Cerebellar cortex (tissue), 1 donor: ENCODE results near the gene PRSS2.
"Not testable (repeated sequence)": the region's sequence is repeated elsewhere in the genome, so short reads cannot be mapped to it uniquely, and the experiment has no call there.

Source experiments
- DNase-seq: peaks from one replicate; pipeline ENCODE4 v3.0.0-alpha.2; 2015; ENCODE audit warnings: low spot score

PRSS2 gene

GRCh38 chr7:142770661-142771352 lies at the start of gene PRSS2:
Gene PRSS2 (plus strand): TSS chr7:142770970. CDS start chr7:142770983, 13 bp downstream.
- DNase-seq = no peak

- no peak for DNase-seq
Measured at GRCh38 chr7:142720986-142721385, 49.8 kb upstream of the PRSS2 start.

DNA sequence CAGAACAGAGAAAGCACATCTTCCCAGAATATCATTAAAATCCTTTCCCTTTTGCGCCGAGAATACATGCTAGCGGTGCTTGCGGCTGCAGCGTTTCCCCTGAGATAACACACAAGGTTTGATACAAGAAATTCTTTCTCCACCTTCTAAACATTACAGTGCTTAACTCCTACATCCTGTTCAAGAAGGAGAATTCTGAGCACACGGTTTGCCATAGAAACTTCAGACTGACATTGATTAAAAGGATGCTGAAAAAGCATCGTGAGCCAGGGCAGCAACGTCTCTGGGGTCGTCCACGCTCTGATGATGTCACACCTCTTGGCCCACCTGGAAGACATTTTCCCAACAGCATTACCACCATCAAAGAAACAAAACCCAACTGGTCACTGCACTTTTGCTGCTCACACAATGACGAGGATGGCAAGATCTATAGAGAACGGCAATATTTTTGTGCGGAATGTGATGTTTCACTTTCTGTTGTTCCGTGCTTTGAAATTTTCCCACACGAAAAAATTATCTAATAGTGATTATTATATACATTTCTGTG lies 48.4 kb upstream of the PRSS2 start:
- no peak for DNase-seq

DNA sequence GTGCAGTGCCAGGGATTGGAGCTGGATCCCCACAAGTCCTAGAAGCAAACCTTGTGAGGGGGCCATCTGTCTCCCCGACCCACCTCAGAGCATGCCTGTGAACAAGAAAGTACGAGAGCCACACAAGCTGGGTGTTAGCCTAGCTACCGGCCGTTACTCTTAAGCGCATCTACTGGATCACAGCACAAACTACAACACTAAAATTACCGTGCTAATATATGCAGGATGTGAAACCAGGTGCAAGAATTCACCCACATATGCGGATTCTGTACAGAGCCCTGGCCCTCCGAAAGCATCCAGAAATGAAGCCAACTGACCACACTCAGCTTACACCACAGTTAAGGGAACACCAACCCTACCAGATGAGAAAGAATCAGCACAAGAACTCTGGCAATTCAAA lies 37.5 kb upstream of the PRSS2 start:
- DNase-seq = peak; percentile 69

- DNase-seq = no peak
Measured at GRCh38 chr7:142739923-142740492, 30.8 kb upstream of the PRSS2 start.

- DNase-seq = no peak
Measured at GRCh38 chr7:142740786-142741185, 30.0 kb upstream of the PRSS2 start.

- peak; percentile 90 for DNase-seq
Measured at GRCh38 chr7:142741932-142742331, 28.8 kb upstream of the PRSS2 start.

DNA sequence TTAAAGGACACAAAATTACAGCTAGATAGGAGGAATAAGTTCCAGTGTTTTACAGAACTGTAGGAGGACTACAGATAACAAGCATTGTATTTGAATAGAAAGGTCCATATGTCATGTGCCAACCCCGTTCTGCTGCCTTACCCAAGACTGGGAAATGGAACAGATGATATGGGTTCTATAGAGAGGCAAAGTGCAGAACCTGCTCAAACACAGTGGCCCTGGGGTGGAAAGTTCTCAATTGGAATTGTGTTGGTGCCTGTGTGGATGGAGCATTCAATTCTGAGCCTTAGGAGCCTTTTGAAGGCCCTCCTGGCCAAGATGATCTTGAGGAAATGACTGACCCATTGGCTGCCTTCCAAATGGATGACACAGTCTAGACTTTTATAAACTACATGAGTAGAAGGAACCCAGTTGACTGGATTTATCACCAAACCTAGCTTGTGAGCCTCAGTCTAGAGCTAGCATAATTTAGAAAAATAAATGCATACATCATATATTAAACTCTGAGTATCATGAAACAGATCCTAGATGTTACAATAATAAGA lies 25.6 kb upstream of the PRSS2 start:
- no peak for DNase-seq

GRCh38 chr7:142745745-142746144 lies 25.0 kb upstream of the PRSS2 start:
- no peak for DNase-seq

GRCh38 chr7:142746264-142746663 lies 24.5 kb upstream of the PRSS2 start:
- no peak for DNase-seq

GRCh38 chr7:142748410-142748809 lies 22.4 kb upstream of the PRSS2 start:
- DNase-seq = not testable (repeated sequence)

DNA sequence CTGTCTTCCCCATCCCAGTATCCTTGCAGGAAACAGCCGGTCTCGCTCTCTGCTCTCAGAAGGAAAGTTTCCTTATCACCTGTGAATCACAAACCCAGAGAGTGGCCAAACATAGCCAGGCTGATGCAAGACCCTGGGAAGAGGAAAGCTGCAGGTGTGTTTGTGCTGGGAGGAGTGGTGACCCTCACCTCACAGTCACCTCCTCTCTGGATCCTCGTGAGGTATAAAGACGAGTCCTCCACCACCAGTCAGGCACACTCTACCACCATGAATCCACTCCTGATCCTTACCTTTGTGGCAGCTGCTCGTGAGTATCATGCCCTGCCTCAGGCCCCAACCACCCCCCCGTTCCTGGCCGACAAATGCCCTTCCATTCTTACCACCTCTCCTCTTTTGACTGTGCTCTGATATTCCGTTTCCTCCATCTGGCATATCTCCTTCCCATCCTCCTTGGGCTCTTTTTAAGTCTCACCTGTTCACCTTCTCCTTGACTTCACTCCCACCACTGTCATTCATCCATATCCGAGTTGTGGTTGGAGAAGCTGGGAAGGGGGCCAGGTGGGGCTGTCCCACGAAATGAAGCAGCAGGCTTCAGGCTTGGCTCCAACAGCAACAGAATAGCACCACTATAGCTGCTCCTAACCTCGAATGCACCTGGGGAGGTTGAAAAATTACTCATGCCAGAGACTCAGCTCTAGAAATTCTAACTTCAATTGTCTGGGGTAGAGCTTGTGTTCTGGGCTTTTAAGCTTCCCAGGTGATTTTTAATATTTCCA lies 21.4 kb upstream of the PRSS2 start, which contains the start of gene PRSS1:
PRSS1 (plus strand) TSS at position 255 of the 776 bp plus-strand sequence; CDS start at position 268, 13 bp downstream.
- DNase-seq = peak; percentile 58

DNA sequence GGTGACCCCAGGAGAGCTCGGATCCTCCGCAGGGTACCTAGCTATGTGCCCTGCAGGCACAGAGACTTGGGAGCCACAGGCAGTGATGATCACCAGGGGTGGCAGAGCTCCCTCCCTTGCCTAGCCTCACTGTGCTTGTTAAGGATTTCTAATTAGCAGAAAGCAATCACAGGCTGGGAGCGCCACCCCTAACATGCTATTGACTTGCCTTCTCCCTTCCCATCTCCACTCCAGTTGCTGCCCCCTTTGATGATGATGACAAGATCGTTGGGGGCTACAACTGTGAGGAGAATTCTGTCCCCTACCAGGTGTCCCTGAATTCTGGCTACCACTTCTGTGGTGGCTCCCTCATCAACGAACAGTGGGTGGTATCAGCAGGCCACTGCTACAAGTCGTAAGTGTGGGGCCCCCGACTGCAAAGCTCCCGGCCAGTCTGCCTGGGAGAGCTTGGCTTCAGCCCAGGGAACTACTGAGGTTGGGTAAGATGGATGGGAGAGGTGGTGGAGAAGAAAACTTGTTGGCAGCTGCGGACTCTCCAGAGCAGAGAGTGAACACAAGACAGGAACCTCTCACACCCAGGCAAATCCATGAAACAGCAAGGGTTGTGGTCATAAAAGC lies 20.3 kb upstream of the PRSS2 start:
- DNase-seq = no peak

DNA sequence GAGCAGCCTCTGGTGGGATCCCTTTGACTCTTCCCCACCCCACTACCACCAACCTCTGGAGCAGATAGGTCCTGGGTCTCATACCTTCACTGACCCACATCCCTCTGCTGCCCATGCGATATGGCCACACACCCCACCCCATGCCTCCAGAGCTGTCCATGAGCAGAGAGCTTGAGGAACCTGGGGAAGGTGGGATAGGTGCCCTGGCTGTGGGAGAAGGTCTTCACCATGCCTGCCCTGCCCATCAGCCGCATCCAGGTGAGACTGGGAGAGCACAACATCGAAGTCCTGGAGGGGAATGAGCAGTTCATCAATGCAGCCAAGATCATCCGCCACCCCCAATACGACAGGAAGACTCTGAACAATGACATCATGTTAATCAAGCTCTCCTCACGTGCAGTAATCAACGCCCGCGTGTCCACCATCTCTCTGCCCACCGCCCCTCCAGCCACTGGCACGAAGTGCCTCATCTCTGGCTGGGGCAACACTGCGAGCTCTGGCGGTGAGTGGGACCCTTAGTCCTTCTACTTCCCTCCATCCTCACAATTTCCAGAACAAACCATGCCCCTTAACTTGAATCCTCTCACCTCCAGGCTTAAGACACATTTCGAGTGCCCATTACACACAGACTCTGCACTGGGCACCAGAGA lies 19.1 kb upstream of the PRSS2 start:
- DNase-seq = not testable (repeated sequence)

DNA sequence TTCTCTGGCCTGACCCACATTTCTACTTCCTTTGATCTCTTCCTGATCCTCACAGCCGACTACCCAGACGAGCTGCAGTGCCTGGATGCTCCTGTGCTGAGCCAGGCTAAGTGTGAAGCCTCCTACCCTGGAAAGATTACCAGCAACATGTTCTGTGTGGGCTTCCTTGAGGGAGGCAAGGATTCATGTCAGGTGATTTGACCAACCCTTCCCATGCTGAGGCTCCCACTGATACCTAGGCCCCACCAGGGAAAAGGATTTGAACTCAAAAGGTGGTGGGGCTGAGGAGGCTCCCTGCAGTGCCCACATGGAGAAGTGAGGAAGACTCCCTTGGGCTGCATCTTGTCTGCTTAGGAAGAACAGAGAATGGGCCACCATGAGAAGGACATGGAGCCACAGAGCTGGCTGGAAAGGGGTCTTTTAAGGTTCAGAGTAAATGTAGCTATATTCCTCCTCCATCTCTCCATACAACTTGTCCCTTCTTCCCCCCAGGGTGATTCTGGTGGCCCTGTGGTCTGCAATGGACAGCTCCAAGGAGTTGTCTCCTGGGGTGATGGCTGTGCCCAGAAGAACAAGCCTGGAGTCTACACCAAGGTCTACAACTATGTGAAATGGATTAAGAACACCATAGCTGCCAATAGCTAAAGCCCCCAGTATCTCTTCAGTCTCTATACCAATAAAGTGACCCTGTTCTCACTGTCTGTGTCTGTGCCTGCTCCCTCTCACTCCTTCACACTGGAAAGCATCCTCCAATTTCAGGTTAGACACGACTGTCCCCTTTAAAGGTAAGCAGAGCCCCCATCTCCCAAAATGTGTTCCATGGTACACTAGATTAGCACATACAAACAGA lies 18.2 kb upstream of the PRSS2 start:
- DNase-seq = no peak

DNA sequence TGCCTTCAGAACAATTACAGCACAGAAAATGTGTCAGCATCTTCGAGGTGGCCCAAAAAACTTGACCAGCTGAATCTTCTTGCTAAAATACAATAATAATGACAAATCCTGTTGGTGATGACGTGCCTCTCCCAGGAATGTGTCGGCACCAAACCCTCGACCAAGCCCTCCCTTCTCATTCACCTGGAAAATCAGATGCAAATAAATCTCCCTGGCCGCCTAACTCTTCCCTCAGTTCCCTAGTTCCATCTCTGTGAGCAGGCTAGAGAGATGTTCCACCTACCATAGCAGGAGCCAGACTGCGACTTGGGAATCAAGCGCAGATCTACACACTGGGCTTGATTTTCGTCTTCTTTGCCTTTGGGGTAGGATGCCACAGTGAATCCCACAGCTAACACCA lies 17.4 kb upstream of the PRSS2 start:
- peak; percentile 25 for DNase-seq

DNA sequence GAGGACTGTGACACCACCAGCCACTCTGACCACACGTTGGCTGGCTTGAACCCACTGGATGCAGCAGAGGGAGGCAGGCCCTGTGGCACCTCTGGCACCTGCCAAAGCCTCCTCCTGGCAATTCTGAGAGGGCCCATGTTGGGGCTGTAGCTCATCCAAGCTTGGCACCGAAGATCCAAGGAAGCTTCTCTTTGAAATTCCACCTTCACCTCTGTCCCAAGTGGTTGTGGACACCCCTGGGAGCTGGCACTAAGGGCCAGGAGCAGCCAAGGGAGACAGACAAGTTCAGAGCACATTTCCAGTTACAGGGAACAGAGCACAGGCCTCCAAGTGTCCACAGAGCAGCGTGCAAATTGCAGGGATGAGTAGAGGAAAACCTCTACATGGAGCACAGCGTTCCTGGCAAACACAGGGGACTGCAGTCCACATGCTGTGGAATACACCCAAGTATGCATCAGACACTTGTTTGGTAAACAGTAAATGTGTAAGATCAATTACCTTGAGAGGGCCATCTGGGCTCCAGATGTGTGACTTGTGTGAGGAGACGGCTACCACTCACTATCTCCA lies 16.8 kb upstream of the PRSS2 start:
- peak; percentile 18 for DNase-seq

DNA sequence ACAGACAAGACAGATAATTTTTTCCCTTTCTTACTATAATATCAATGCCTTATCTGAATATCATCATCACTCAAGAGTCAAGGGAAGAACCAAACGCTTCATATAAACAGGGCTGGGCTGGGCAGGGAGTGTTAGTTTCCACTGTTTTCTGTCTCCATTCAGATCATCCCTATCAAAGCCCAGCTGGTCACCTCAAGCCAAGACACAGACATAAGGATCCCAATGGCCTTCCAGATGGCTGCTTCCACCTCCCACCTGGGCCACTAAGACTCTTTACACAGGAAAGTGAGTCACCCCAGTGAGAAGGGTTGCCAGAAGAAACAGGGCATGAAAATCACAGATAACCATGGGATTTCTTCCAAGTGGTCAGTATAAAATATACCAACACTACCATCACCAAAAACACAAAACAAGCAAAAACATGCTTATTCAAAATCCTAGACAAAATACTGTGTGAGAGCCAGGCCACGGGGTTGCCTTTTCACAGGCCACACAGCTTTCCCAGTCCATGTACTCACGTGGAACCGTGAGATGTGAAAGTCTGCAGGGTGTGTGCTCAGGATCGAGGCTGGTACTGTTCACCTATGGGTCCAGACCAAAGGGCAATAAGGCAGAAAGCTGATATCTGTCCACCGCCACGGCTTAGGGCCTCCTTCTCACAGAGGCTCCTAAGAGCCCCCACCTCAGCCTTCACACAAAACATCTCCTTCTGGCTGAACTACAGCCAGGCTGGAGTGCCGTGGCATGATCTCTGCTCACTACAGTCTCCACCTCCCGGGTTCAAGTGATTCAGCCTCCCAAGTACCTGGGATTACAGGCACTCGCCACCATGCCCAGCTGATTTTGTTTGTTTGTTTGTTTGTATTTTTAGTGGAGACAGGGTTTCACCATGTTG lies 15.8 kb upstream of the PRSS2 start:
- peak; percentile 91 for DNase-seq

DNA sequence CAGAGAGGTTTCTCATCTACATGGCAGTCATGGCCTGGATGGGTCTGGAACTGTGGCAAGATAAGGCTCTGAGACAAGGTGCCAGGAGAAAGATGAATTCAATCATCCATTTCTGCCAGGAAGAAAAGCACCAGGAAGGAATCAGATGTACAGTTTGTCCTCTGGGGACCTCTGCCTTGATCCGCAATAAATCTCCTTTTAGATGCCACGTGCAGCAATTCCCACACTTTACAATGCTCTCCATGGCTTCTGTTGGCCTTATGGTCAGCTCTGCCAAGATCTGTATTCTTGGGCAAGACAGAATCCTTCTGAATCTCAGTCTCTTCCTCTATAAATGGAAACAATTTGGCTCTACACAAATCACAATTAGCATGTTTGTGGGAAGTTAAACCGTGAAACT lies 12.5 kb upstream of the PRSS2 start:
- DNase-seq = not testable (repeated sequence)
